NT2/D1 (cell line): Measurements from ENCODE around the gene CCT5.

Experiments used
- SUZ12 ChIP-seq: IDR thresholded peaks from 2 replicates; pipeline ENCODE4 v1.6.1; 2011; ENCODE audit not compliant: insufficient read length, insufficient read depth; ENCODE audit errors: extremely low read depth
- YY1 ChIP-seq: IDR thresholded peaks from 2 replicates; pipeline ENCODE4 v1.6.1; 2011; ENCODE audit not compliant: insufficient read length, insufficient read depth

DNA sequence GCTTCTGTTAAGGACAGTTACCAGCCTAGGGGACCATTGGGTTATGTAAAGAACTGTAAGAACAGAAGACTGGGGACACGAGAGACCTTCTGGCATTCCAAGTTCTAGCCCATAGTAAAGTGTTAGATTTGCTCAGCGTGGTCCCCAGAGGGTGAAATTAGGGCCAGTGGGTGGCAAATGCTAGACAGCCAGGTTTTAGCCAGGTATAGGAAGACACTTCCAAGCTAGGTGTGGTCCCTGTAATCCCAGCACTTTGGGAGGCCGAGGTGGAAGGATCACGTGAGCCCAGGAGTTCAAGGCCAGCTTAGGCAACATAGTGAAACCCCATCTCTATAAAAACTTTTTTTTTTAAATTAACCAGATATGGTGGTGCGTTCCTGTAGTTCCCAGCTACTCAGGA, 34.7 kb upstream of the CCT5 start:
- TF ChIP-seq YY1, result no peak
- TF ChIP-seq SUZ12, result no peak
